ENCODE data around the gene PSMD10. TPM values are rescaled to one million over a fixed set of nuclear protein-coding genes. Genes with fewer than 3 reads are reported as not detected.

The PSMD10 gene
- total RNA-seq, 2 experiments from 2014 or later, result 28.1 to 30.4 TPM

Other genes with a start within 250 kb of the PSMD10 start
- gene TEX13B, start 109.2 kb downstream of the PSMD10 start, total RNA-seq, result not detected
- gene VSIG1, start 46.5 kb downstream of the PSMD10 start, total RNA-seq, result under 1 TPM; 0.53 to 0.60 TPM
- gene ATG4A, start 236 bp upstream of the PSMD10 start, total RNA-seq, result 10 to 100 TPM; 10.5 to 11.4 TPM

Data from activated CD8-positive, alpha-beta T cell treated with anti-CD3 and anti-CD28 coated beads, Interleukin-2, amount 10 ng/mL, durations not matched to agents 7 days and 5 days (primary cell).